IPS-15b (cell line): ENCODE measurements around the gene FBLN2.

Experiments used
- H3K27me3 ChIP-seq: one replicate; pipeline ENCODE4 v1.6.1; 2013; ENCODE audit warnings: low read length; ENCODE audit not compliant: control insufficient read depth, insufficient read depth
- H3K36me3 ChIP-seq: one replicate; pipeline ENCODE4 v1.6.1; 2013; ENCODE audit warnings: low read length; ENCODE audit not compliant: control insufficient read depth, insufficient read depth
- H3K4me1 ChIP-seq: one replicate; pipeline ENCODE4 v1.6.1; 2013; ENCODE audit warnings: mild to moderate bottlenecking, low read length; ENCODE audit not compliant: control insufficient read depth, insufficient read depth
- H3K4me3 ChIP-seq: one replicate; pipeline ENCODE4 v1.5.1; 2013; ENCODE audit warnings: low read depth, low read length
- H3K9ac ChIP-seq: one replicate; pipeline ENCODE4 v1.6.1; 2013; ENCODE audit warnings: low read depth, mild to moderate bottlenecking, low read length
- H3K9me3 ChIP-seq: one replicate; pipeline ENCODE4 v1.6.1; 2013; ENCODE audit warnings: mild to moderate bottlenecking, low read length; ENCODE audit not compliant: control insufficient read depth, insufficient read depth

FBLN2 gene

GRCh38 chr3:13663781-13664535, 115.0 kb downstream of the FBLN2 start:
- H3K9ac ChIP-seq: no peak overlapping the region
- H3K4me1 ChIP-seq: no peaks in the 10 kb centered on the region
- H3K27me3 ChIP-seq: no peaks in the 10 kb centered on the region
- H3K9me3 ChIP-seq: no peaks in the 10 kb centered on the region
- H3K4me3 ChIP-seq: no peak overlapping the region
- no peaks in the 10 kb centered on the region for H3K36me3 ChIP-seq

GRCh38 chr3:13665582-13666226, 116.8 kb downstream of the FBLN2 start:
- H3K9ac ChIP-seq: no peak overlapping the region
- H3K27me3 ChIP-seq: no peaks in the 10 kb centered on the region

GRCh38 chr3:13666227-13666619, 117.3 kb downstream of the FBLN2 start:
- Histone ChIP-seq H3K4me3 (no peak overlapping the region), H3K9ac (no peak overlapping the region), H3K36me3 (no peaks in the 10 kb centered on the region), H3K4me1 (no peaks in the 10 kb centered on the region), H3K27me3 (no peaks in the 10 kb centered on the region), H3K9me3 (no peaks in the 10 kb centered on the region)

More at GRCh38 chr3:13665582-13666226, 116.8 kb downstream of the FBLN2 start:
- Histone ChIP-seq H3K36me3 (no peaks in the 10 kb centered on the region), H3K9me3 (no peaks in the 10 kb centered on the region), H3K4me3 (no peak overlapping the region), H3K4me1 (no peaks in the 10 kb centered on the region)

GRCh38 chr3:13666781-13667709, 118.1 kb downstream of the FBLN2 start:
- H3K27me3 ChIP-seq: no peaks in the 10 kb centered on the region
- no peaks in the 10 kb centered on the region for H3K4me1 ChIP-seq
- H3K4me3 ChIP-seq: no peak overlapping the region
- no peaks in the 10 kb centered on the region for H3K36me3 ChIP-seq
- no peak overlapping the region for H3K9ac ChIP-seq
- H3K9me3 ChIP-seq: no peaks in the 10 kb centered on the region

GRCh38 chr3:13668136-13668535, 119.2 kb downstream of the FBLN2 start:
- no peak overlapping the region for H3K4me3 ChIP-seq
- no peak overlapping the region for H3K9ac ChIP-seq
- H3K36me3 ChIP-seq: no peaks in the 10 kb centered on the region
- H3K9me3 ChIP-seq: no peaks in the 10 kb centered on the region
- H3K4me1 ChIP-seq: no peaks in the 10 kb centered on the region
- no peaks in the 10 kb centered on the region for H3K27me3 ChIP-seq

GRCh38 chr3:13669457-13669856, 120.5 kb downstream of the FBLN2 start:
- no peaks in the 10 kb centered on the region for H3K27me3 ChIP-seq
- no peak overlapping the region for H3K4me3 ChIP-seq
- H3K36me3 ChIP-seq: no peaks in the 10 kb centered on the region
- no peak overlapping the region for H3K9ac ChIP-seq
- no peaks in the 10 kb centered on the region for H3K4me1 ChIP-seq
- no peaks in the 10 kb centered on the region for H3K9me3 ChIP-seq

- no peak overlapping the region for H3K4me3 ChIP-seq
Measured at GRCh38 chr3:13670292-13670691, 121.4 kb downstream of the FBLN2 start.

GRCh38 chr3:13671482-13672233, 122.7 kb downstream of the FBLN2 start:
- H3K9me3 ChIP-seq: no peaks in the 10 kb centered on the region
- H3K4me1 ChIP-seq: no peaks in the 10 kb centered on the region
- no peak overlapping the region for H3K4me3 ChIP-seq
- no peaks in the 10 kb centered on the region for H3K27me3 ChIP-seq
- no peaks in the 10 kb centered on the region for H3K36me3 ChIP-seq
- H3K9ac ChIP-seq: no peak overlapping the region

More at GRCh38 chr3:13670292-13670691, 121.4 kb downstream of the FBLN2 start:
- Histone ChIP-seq H3K4me1 (no peaks in the 10 kb centered on the region), H3K9me3 (no peaks in the 10 kb centered on the region), H3K36me3 (no peaks in the 10 kb centered on the region), H3K9ac (no peak overlapping the region), H3K27me3 (no peaks in the 10 kb centered on the region)

- Histone ChIP-seq H3K27me3 (no peaks in the 10 kb centered on the region), H3K9me3 (no peaks in the 10 kb centered on the region), H3K9ac (no peak overlapping the region), H3K36me3 (no peaks in the 10 kb centered on the region), H3K4me1 (no peaks in the 10 kb centered on the region), H3K4me3 (no peak overlapping the region)
Measured at GRCh38 chr3:13673207-13673606, 124.3 kb downstream of the FBLN2 start.

GRCh38 chr3:13674538-13675185, 125.7 kb downstream of the FBLN2 start:
- H3K9me3 ChIP-seq: no peaks in the 10 kb centered on the region
- H3K36me3 ChIP-seq: no peaks in the 10 kb centered on the region
- H3K4me3 ChIP-seq: no peak overlapping the region
- no peaks in the 10 kb centered on the region for H3K4me1 ChIP-seq
- no peaks in the 10 kb centered on the region for H3K27me3 ChIP-seq
- no peak overlapping the region for H3K9ac ChIP-seq
